OCI-LY7 (cell line): ENCODE measurements around the gene BAX.

ENCODE experiments used
- EZH2phosphoT487 ChIP-seq: fragments of 200-600 bp; sonication (generic); IDR thresholded peaks from 2 replicates; pipeline ENCODE4 v1.6.1; 2018; ENCODE audit warnings: low read depth, borderline replicate concordance, mild to moderate bottlenecking, mixed run types, antibody characterized with exemption, low read length, moderate library complexity, mixed read lengths
- TF ChIP-seq, protein P1 (sequence below): fragments of 200-600 bp; sonication (generic); conservative IDR thresholded peaks from 2 replicates; pipeline ENCODE4 v1.5.1; 2014; ENCODE audit warnings: mild to moderate bottlenecking, antibody characterized with exemption, low read length, moderate library complexity, mixed read lengths

DNA sequence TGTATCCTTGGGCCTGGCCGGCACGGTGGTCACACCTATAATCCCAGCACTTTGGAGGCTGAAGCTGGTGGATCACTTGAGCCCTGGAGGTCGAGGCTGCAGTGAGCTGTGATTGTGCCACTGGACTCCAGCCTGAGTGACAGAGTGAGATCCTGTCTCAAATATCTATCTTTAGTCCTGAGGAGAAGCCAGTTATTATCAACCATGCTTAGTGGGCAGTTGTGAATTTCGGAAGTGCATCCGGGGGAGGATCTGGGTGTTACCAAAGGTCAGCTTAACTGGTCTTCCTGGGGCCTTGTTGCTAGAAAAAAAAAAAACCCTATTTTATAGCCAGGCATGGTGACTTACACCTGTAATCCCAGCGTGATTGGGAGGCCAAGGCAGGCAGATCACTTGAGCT lies 11.6 kb upstream of the BAX start:
- TF ChIP-seq, protein P1, sequence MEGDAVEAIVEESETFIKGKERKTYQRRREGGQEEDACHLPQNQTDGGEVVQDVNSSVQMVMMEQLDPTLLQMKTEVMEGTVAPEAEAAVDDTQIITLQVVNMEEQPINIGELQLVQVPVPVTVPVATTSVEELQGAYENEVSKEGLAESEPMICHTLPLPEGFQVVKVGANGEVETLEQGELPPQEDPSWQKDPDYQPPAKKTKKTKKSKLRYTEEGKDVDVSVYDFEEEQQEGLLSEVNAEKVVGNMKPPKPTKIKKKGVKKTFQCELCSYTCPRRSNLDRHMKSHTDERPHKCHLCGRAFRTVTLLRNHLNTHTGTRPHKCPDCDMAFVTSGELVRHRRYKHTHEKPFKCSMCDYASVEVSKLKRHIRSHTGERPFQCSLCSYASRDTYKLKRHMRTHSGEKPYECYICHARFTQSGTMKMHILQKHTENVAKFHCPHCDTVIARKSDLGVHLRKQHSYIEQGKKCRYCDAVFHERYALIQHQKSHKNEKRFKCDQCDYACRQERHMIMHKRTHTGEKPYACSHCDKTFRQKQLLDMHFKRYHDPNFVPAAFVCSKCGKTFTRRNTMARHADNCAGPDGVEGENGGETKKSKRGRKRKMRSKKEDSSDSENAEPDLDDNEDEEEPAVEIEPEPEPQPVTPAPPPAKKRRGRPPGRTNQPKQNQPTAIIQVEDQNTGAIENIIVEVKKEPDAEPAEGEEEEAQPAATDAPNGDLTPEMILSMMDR, result no peak
- TF ChIP-seq EZH2phosphoT487, result no peak
